ENCODE data around the gene VEPH1.

VEPH1 gene

GRCh38 chr3:157408499-157409149 lies 94.6 kb downstream of the VEPH1 start:
- no peak overlapping the region for H3K4me3 ChIP-seq (ENCODE audit: low read depth in 1 of 2, low read length in 1 of 2)

GRCh38 chr3:157407769-157408168 lies 95.4 kb downstream of the VEPH1 start:
- Histone ChIP-seq H3K27ac (no peak overlapping the region), H3K4me3 (ENCODE audit: low read depth in 1 of 2, low read length in 1 of 2) (no peak overlapping the region), H3K9me3 (no peaks in the 10 kb centered on the region), H3K4me1 (ENCODE audit: control insufficient read depth in 1 of 2, insufficient read depth in 1 of 2, low read depth in 1 of 2, low read length in 1 of 2) (peaks cover 5 to 10% of the 10 kb centered on the region in 2 experiments), H3K27me3 (no peaks in the 10 kb centered on the region), H3K36me3 (no peaks in the 10 kb centered on the region)
- TF ChIP-seq CTCF (IDR thresholded peaks at IDR 0.05) = no peak

More at GRCh38 chr3:157408499-157409149, 94.6 kb downstream of the VEPH1 start:
- Histone ChIP-seq H3K4me1 (ENCODE audit: control insufficient read depth in 1 of 2, insufficient read depth in 1 of 2, low read depth in 1 of 2, low read length in 1 of 2) (peaks cover 5 to 10% of the 10 kb centered on the region in 2 experiments), H3K9me3 (no peaks in the 10 kb centered on the region), H3K27ac (no peak overlapping the region), H3K27me3 (no peaks in the 10 kb centered on the region), H3K36me3 (no peaks in the 10 kb centered on the region)
- TF ChIP-seq CTCF (IDR thresholded peaks at IDR 0.05) = no peak

- Histone ChIP-seq H3K9me3 (no peaks in the 10 kb centered on the region), H3K4me1 (ENCODE audit: control insufficient read depth in 1 of 2, insufficient read depth in 1 of 2, low read depth in 1 of 2, low read length in 1 of 2) (peaks cover 5 to 10% of the 10 kb centered on the region in 2 experiments), H3K27ac (no peak overlapping the region), H3K4me3 (ENCODE audit: low read depth in 1 of 2, low read length in 1 of 2) (no peak overlapping the region), H3K36me3 (no peaks in the 10 kb centered on the region), H3K27me3 (no peaks in the 10 kb centered on the region)
- TF ChIP-seq CTCF (IDR thresholded peaks at IDR 0.05) = no peak
Observed at GRCh38 chr3:157406394-157406793, 96.8 kb downstream of the VEPH1 start.

GRCh38 chr3:157405457-157405856 lies 97.8 kb downstream of the VEPH1 start:
- peaks cover 8 to 17% of the 10 kb centered on the region in 2 experiments for H3K4me1 ChIP-seq (ENCODE audit: control insufficient read depth in 1 of 2, insufficient read depth in 1 of 2, low read depth in 1 of 2, low read length in 1 of 2)
- H3K9me3 ChIP-seq = no peaks in the 10 kb centered on the region
- no peak for TF ChIP-seq CTCF (IDR thresholded peaks at IDR 0.05)
- H3K27ac ChIP-seq = no peak overlapping the region
- H3K27me3 ChIP-seq = no peaks in the 10 kb centered on the region
- no peaks in the 10 kb centered on the region for H3K36me3 ChIP-seq
- no peak overlapping the region for H3K4me3 ChIP-seq (ENCODE audit: low read depth in 1 of 2, low read length in 1 of 2)

- no peak overlapping the region for H3K27ac ChIP-seq
- peaks cover 8 to 16% of the 10 kb centered on the region in 2 experiments for H3K4me1 ChIP-seq (ENCODE audit: control insufficient read depth in 1 of 2, insufficient read depth in 1 of 2, low read depth in 1 of 2, low read length in 1 of 2)
- H3K27me3 ChIP-seq = no peaks in the 10 kb centered on the region
- no peaks in the 10 kb centered on the region for H3K36me3 ChIP-seq
- H3K9me3 ChIP-seq = no peaks in the 10 kb centered on the region
- TF ChIP-seq CTCF (IDR thresholded peaks at IDR 0.05) = no peak
- H3K4me3 ChIP-seq (ENCODE audit: low read depth in 1 of 2, low read length in 1 of 2) = no peak overlapping the region
Observed at GRCh38 chr3:157404381-157404780, 98.8 kb downstream of the VEPH1 start.

Measured in neutrophil (primary cell).